Activated CD4-positive, alpha-beta T cell treated with anti-CD3 and anti-CD28 coated beads, Interleukin-2, amount 10 ng/mL, durations not matched to agents 7 days and 5 days (primary cell): ENCODE measurements around the gene TAF13. TPM values are rescaled to one million over a fixed set of nuclear protein-coding genes. Genes with fewer than 3 reads are reported as not detected.

ENCODE experiments used
- CTCF ChIA-PET: fragments of 350-600 bp; sonication (Branson Sonifier 250); formaldehyde crosslinking; loops from one replicate; lab custom pipeline; 2021; ENCODE audit warnings: antibody characterized with exemption; lab: Charles Lee
- POLR2A ChIA-PET: fragments of 350-600 bp; sonication (Branson Sonifier 250); formaldehyde crosslinking; loops from one replicate; lab custom pipeline; 2021; ENCODE audit warnings: antibody characterized with exemption; lab: Charles Lee
- DNase-seq: peaks from one replicate; pipeline ENCODE4 v3.0.0-alpha.2; 2020
- H3K27ac Mint-ChIP-seq: one replicate; pipeline ENCODE4 v1.8.0; 2021; ENCODE audit warnings: mild to moderate bottlenecking, moderate library complexity, mixed read lengths
- H3K27me3 Mint-ChIP-seq: one replicate; pipeline ENCODE4 v1.8.0; 2021; ENCODE audit warnings: mixed read lengths
- H3K36me3 Mint-ChIP-seq: one replicate; pipeline ENCODE4 v1.8.0; 2021; ENCODE audit warnings: low read depth, mixed read lengths
- H3K4me1 Mint-ChIP-seq: one replicate; pipeline ENCODE4 v1.8.0; 2021; ENCODE audit warnings: mixed read lengths
- H3K4me3 Mint-ChIP-seq: one replicate; pipeline ENCODE4 v1.8.0; 2021; ENCODE audit warnings: mild to moderate bottlenecking, moderate library complexity, mixed read lengths
- H3K9me3 Mint-ChIP-seq: one replicate; pipeline ENCODE4 v1.8.0; 2021; ENCODE audit warnings: mixed read lengths
- total RNA-seq, 2 experiments: library from RNA; stranded (reverse); gene quantifications; one replicate each; pipeline ENCODE4 v1.2.3, GENCODE V29; 2021

Gene TAF13, protein sequence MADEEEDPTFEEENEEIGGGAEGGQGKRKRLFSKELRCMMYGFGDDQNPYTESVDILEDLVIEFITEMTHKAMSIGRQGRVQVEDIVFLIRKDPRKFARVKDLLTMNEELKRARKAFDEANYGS
- 10 to 100 TPM; 16.0 to 17.5 TPM for total RNA-seq

DNA sequence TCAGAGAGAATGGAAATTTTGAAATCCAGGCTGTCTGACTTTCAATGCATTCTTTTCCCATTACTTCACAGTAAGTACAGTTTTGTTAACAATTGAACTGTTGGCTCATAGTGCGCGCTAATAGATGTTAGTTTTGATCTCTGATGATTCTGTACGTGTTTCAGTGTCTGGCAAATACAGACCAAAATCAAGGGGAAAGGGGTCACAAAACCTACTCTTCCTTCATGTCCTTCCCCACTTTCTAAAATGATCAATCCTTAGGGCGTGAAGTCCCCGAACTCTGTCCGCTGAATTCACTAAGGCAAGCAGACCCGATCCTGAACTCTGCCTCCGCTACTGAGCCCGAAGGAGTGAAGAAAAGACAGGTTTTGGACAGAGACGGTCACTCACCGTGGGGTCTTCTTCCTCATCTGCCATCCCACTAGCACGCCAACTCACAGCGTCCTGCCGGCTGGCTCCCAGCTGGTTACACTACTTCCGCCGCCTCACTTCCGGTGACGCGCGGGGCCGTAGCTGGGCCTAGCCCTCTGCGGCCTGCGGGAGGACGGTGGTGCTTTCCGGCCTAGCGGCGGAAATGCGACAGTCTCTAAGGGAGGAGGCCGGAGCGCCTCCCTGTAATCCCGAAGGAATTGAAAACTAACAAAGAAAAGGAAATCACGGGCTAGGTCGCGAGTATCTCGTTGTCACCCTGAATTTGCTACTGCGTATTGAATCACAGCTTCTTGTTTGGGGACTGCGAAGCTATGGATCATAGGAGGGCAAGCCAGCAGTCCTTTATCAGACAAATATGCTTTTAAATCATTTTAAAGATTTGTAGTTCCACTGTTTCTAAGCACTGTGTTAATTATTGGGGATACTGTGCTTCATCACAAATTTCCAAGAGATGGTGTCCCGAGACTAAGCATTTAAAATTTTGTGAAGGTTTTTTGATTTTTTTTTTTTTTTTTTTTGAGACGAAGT, at the start of gene TAF13:
Gene TAF13, minus strand, starts transcription at position 473 of the 960 bp plus-strand sequence. Its CDS starts 56 bp downstream, at position 417.
- POLR2A ChIA-PET = interaction anchor here (0.8 kb wide), 1 partner anchor 24 kb away, joined by 4 read pairs; no protein-coding TSS in a partner anchor
- H3K36me3 Mint-ChIP-seq = peaks cover 6% of the 10 kb centered on the region
- H3K27me3 Mint-ChIP-seq = no peaks in the 10 kb centered on the region
- CTCF ChIA-PET = interaction anchor here (0.6 to 2.7 kb wide), 8 partner anchors 8 to 161 kb away, joined by 3 to 11 read pairs (median 4); a partner anchor contains a TSS
- peak within 1 kb of the TSS; percentile 94 for H3K27ac Mint-ChIP-seq
- peak within 1 kb of the TSS; percentile 89 for H3K4me3 Mint-ChIP-seq
- H3K4me1 Mint-ChIP-seq = peaks cover 20% of the 10 kb centered on the region
- no peaks in the 10 kb centered on the region for H3K9me3 Mint-ChIP-seq
- DNase-seq = peak; percentile 88

DNA sequence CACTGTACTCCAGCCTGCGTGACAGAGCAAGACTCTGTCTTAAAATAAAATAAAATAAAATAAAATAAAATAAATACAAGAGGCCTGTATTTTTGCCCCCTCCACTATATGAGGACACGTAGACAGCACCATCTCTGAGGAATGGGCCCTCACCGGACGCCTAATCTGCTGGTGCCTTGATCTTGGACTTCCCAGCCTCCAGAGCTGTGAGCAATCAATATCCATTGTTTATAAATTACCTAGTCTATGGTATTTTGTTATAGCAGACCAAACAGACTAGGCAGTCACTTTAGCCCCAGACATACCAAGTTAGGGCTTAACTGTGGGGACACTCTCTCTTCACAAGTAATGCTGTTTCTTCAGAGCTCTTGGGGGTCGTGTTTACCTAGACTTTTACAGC, 44.6 kb upstream of the TAF13 start:
- H3K27ac Mint-ChIP-seq = no peak overlapping the region
- no peaks in the 10 kb centered on the region for H3K9me3 Mint-ChIP-seq
- H3K36me3 Mint-ChIP-seq = no peaks in the 10 kb centered on the region
- DNase-seq = no peak
- peaks cover 2% of the 10 kb centered on the region for H3K4me1 Mint-ChIP-seq
- CTCF ChIA-PET = interaction anchor here (0.7 to 1.7 kb wide), 4 partner anchors 9 to 137 kb away, joined by 3 to 4 read pairs (median 3); partner anchors contain the start of gene TAF13
- POLR2A ChIA-PET = interaction anchor here (0.6 kb wide), 1 partner anchor 98 kb away, joined by 3 read pairs; no protein-coding TSS in a partner anchor
- peaks cover 1% of the 10 kb centered on the region for H3K27me3 Mint-ChIP-seq
- H3K4me3 Mint-ChIP-seq = no peak overlapping the region

DNA sequence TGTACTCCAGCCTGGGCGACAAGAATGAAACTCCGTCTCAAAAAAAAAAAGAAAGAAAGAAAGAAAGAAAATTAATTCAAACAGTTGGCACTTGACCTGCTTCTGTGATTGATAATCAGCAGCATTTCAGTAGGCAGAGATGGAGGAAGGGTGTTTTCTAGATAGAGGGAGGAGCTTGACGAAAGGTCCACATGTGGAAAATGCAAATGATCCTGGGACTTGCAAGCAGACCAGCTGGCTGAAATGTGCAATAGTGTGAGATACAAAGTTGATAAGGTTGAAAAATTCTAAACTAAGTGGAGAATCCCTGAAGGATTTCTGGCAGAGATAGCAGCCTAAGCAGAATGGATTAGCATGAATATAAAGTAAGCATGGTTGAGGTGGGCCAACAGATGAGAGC, 42.3 kb upstream of the TAF13 start:
- H3K27ac Mint-ChIP-seq = no peak overlapping the region
- H3K4me3 Mint-ChIP-seq = no peak overlapping the region
- peaks cover 18% of the 10 kb centered on the region for H3K4me1 Mint-ChIP-seq
- POLR2A ChIA-PET = interaction anchor here (0.7 kb wide), 1 partner anchor 13 kb away, joined by 7 read pairs; no protein-coding TSS in a partner anchor
- H3K36me3 Mint-ChIP-seq = no peaks in the 10 kb centered on the region
- H3K9me3 Mint-ChIP-seq = no peaks in the 10 kb centered on the region
- no peak for DNase-seq
- H3K27me3 Mint-ChIP-seq = peaks cover 8% of the 10 kb centered on the region
- CTCF ChIA-PET = interaction anchor here (0.6 kb wide), 1 partner anchor 1493 kb away, joined by 4 read pairs; no protein-coding TSS in a partner anchor

DNA sequence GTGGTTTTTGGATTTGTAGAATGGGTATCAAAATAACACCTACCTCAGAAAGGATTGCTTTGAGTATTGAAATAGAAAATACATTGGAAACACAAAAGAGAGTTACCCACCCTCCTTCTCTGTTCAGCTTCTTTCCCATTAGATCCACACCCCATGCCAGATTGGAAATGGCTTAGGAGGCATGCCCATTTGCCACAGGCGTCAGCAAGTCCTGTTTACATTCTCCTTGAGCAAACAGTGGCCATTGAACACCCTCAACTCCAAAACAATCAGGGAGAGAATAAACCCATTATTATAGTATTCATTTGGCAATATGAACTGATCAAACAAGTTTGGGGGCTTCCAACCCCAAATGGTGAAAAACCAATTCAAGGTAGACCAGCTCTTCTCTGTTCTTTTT, 40.5 kb upstream of the TAF13 start:
- Mint-ChIP-seq H3K27ac (no peak overlapping the region), H3K27me3 (peaks cover 13% of the 10 kb centered on the region), H3K36me3 (no peaks in the 10 kb centered on the region), H3K9me3 (no peaks in the 10 kb centered on the region), H3K4me1 (peaks cover 30% of the 10 kb centered on the region), H3K4me3 (no peak overlapping the region)
- ChIA-PET POLR2A (interaction anchor here (0.7 kb wide), 1 partner anchor 17 kb away, joined by 3 read pairs; no protein-coding TSS in a partner anchor), CTCF (interaction anchor here (0.6 to 2.9 kb wide), 3 partner anchors 13 to 220 kb away, joined by 3 to 19 read pairs (median 4); no protein-coding TSS in a partner anchor)
- DNase-seq = no peak

DNA sequence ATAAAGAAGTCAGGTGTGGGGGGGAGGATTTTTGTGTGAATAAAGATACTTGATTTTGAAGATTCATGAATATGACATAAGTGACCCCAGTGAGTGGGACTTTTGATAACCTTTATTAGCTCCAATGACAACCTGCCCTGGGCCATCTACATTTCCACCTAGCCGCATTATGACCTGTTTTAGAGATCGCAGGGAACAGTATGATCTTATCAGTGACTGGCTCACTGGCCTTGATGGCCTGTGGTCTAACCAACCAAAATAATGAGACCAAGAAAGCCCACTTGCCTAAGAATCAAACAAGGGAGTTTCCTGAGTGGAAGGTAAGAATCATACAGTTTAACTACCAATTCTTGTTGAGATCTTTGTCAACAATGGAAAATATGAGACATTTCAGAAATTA, 39.9 kb upstream of the TAF13 start:
- no peak for DNase-seq
- CTCF ChIA-PET = interaction anchor here (1.0 to 2.9 kb wide), 2 partner anchors 14 to 15 kb away, joined by 3 to 19 read pairs; no protein-coding TSS in a partner anchor
- Mint-ChIP-seq H3K4me3 (no peak overlapping the region), H3K27me3 (peaks cover 16% of the 10 kb centered on the region), H3K9me3 (no peaks in the 10 kb centered on the region), H3K27ac (no peak overlapping the region), H3K4me1 (peaks cover 30% of the 10 kb centered on the region), H3K36me3 (no peaks in the 10 kb centered on the region)
- POLR2A ChIA-PET = interaction anchor here (0.7 kb wide), 1 partner anchor 16 kb away, joined by 3 read pairs; no protein-coding TSS in a partner anchor

DNA sequence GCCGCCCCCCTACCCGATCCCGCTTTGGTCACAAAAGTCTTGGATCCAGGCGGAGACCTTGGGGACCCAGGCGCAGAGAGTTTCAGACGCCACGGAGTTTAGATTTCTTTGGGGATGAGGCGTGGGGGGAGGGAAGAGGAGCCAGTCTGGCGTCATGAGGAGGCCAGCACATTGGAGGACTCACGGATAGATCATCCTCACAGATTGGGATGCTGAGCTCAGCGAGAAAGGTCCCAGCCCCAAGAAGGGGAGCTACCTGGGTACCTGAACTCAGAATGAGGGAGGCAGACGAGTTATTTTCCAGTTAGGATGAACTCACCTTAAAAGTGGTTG, 38.5 kb upstream of the TAF13 start:
- no peak for DNase-seq
- POLR2A ChIA-PET = no interaction called here
- Mint-ChIP-seq H3K27ac (no peak overlapping the region), H3K27me3 (peaks cover 22% of the 10 kb centered on the region), H3K36me3 (no peaks in the 10 kb centered on the region), H3K4me1 (peaks cover 30% of the 10 kb centered on the region), H3K9me3 (no peaks in the 10 kb centered on the region), H3K4me3 (peak overlapping the region; percentile 76)
- CTCF ChIA-PET = interaction anchor here (0.8 to 2.9 kb wide), 6 partner anchors 14 to 431 kb away, joined by 3 to 19 read pairs (median 4); no protein-coding TSS in a partner anchor

DNA sequence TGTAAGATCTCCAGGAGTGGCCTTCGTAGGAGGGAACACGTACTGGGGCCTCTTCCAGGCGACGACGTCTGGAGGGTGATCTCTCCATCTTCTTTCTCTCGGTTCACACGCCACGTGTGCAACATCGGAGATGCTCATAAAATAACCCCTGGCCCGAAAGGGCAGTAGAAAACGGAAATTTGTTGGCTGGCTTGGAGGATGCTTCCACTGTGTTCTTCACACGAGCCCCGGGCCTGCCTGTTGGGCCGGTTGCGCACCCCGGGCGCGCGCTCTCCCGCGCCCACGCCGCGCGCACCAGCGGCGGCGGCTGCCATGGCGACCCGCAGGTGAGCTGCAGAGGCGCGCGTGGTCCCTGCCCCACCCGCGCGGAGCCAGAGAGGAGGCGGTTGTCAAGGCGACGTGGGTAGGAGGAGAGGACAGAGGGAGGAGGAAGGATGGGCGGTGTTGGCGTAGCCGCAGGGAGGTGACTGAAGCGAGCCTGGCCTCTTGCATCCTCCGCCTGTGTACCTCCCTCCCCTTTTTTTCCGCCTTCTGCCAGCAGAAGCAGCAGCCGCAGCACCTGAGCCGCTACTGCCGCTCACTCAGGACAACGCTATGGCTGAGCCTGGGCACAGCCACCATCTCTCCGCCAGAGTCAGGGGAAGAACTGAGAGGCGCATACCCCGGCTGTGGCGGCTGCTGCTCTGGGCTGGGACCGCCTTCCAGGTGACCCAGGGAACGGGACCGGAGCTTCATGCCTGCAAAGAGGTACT, 38.0 kb upstream of the TAF13 start, which contains the start of gene ELAPOR1:
Gene ELAPOR1, plus strand, starts transcription at position 526 of the 752 bp plus-strand sequence. Its CDS starts 69 bp downstream, at position 595.
- Mint-ChIP-seq H3K9me3 (no peaks in the 10 kb centered on the region), H3K27me3 (peaks cover 22% of the 10 kb centered on the region), H3K4me3 (peak within 1 kb of the TSS; percentile 76), H3K27ac (peak within 1 kb of the TSS; percentile 81), H3K36me3 (no peaks in the 10 kb centered on the region), H3K4me1 (peaks cover 30% of the 10 kb centered on the region)
- DNase-seq = peak; percentile 92
- CTCF ChIA-PET = interaction anchor here (1.0 to 6.1 kb wide), 14 partner anchors 9 to 152 kb away, joined by 3 to 77 read pairs (median 5); no protein-coding TSS in a partner anchor
- POLR2A ChIA-PET = no interaction called here

DNA sequence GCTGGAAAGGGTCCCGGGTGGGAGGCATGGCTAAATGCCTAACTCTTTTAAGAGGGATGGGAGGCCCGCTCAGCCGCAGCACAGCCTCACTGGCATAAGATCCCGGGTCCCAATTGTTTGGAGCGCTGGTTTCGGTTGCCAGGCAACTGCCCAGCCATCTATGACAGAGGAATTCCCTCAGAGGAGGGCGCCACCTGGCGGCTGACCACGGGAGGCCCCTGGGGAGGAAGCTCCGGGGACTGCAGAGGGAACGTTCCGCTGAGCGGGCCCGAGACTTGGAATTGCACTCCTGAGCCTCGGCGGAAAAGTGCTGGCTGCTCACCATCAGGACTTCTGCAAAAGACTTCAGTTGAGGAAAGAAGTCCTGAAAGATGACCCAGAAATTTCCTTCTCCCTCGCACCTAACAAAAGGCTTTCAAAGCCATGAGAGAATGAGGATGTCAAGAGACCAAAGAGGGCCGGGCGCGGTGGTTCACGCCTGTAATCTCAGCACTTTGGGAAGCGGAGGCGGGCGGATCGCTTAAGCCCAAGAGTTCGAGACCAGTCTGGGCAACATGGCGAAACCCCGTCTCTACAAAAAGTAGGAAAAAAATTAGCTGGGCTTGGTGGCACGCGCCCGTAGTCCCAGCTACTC, 37.0 kb upstream of the TAF13 start:
- peak overlapping the region; percentile 76 for H3K4me3 Mint-ChIP-seq
- no peaks in the 10 kb centered on the region for H3K9me3 Mint-ChIP-seq
- H3K27ac Mint-ChIP-seq = peak overlapping the region; percentile 81
- ChIA-PET POLR2A (interaction anchor here (0.6 kb wide), 1 partner anchor 126 kb away, joined by 3 read pairs; no protein-coding TSS in a partner anchor), CTCF (interaction anchor here (0.5 to 6.1 kb wide), 26 partner anchors 8 to 292 kb away, joined by 3 to 77 read pairs (median 4); partner anchors contain the start of genes TAF13 and TMEM167B)
- peak; percentile 90 for DNase-seq
- no peaks in the 10 kb centered on the region for H3K36me3 Mint-ChIP-seq
- H3K4me1 Mint-ChIP-seq = peaks cover 30% of the 10 kb centered on the region
- peaks cover 22% of the 10 kb centered on the region for H3K27me3 Mint-ChIP-seq

DNA sequence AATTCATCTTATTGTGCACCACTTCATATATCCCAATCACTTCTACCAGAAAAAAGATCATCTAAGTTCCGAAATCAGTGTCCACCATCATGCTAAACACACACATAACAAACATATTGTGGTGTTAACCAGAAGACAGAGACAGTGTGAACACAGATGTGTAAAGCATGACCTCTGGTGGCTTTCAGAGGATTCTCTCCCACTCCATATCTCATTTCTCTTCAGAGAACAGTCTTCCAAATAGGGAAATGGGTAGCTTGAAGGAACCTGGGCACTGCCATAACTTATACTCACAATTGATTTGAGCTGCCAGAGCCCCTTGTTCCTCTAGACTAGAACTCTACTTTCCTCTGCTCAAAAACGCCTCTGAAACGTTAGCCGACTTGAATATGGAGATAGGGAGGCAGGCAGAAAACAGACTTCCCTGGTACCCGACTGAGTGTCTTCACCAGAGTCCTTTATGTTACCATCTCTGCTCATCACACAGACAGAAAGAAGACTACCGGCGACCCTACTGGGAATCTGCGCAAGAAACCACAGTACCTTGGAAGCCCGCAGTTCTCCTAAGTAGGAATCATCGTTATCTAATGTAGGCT, 36.4 kb upstream of the TAF13 start:
- CTCF ChIA-PET = interaction anchor here (0.5 to 6.1 kb wide), 22 partner anchors 8 to 281 kb away, joined by 3 to 77 read pairs (median 4); partner anchors contain the start of genes TMEM167B and WDR47
- DNase-seq = peak; percentile 25
- H3K36me3 Mint-ChIP-seq = no peaks in the 10 kb centered on the region
- peaks cover 20% of the 10 kb centered on the region for H3K27me3 Mint-ChIP-seq
- no peak overlapping the region for H3K27ac Mint-ChIP-seq
- H3K9me3 Mint-ChIP-seq = no peaks in the 10 kb centered on the region
- peaks cover 30% of the 10 kb centered on the region for H3K4me1 Mint-ChIP-seq
- POLR2A ChIA-PET = no interaction called here
- peak overlapping the region; percentile 76 for H3K4me3 Mint-ChIP-seq

DNA sequence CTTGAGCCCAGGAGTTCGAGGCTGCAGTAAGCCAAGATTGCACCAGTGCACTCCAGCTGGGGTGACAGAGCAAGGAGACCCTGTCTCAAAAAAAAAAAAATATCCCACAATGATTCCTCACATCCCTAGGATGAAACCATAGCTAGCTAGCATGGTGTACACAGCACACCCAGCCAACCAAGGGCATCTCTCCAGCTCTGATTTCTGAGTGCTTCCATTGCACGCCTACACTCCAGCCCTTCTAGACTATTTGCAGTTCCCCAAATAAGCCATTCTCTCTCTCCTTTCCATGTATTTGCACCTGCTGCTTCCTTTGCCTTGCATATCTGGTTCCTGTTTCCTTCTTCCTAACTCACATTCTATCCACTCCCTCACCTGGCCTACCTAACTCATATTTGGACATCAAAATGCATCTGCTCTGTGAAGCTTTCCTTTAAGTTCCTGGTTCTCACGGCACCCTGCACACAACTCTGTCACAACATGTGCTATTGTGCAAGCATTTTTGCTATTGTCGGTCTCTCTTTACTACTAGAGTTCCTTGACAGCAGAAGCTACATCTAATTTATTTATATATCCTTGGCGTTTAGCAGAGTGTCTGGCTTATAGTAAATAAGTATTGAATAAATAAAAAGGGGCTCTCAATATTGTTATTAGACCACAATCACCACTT, 35.7 kb upstream of the TAF13 start:
- peaks cover 34% of the 10 kb centered on the region for H3K4me1 Mint-ChIP-seq
- ChIA-PET POLR2A (interaction anchor here (1.1 kb wide), 1 partner anchor 21 kb away, joined by 3 read pairs; the partner anchor contains the start of gene TMEM167B), CTCF (interaction anchor here (1.2 to 6.1 kb wide), 9 partner anchors 9 to 135 kb away, joined by 3 to 77 read pairs (median 4); partner anchors contain the start of gene WDR47)
- H3K27ac Mint-ChIP-seq = no peak overlapping the region
- no peaks in the 10 kb centered on the region for H3K9me3 Mint-ChIP-seq
- H3K36me3 Mint-ChIP-seq = no peaks in the 10 kb centered on the region
- DNase-seq = no peak
- no peak overlapping the region for H3K4me3 Mint-ChIP-seq
- H3K27me3 Mint-ChIP-seq = peaks cover 20% of the 10 kb centered on the region
